GM12878 (cell line): ENCODE results near the gene TNFAIP1. TPM values are rescaled to one million over a fixed set of nuclear protein-coding genes. Genes with fewer than 3 reads are reported as not detected.

Source experiments
- BACH1 ChIP-seq: fragments of 450-650 bp; IDR thresholded peaks from 2 replicates; pipeline ENCODE4 v1.6.1; 2017; ENCODE audit warnings: mild to moderate bottlenecking, borderline replicate concordance
- BHLHE40 ChIP-seq, 2 experiments: fragments of 450-650 bp in 1 of 2; IDR thresholded peaks; 2 replicates each; pipeline ENCODE4 v1.6.1; 2011 to 2017; ENCODE audit warnings: low read depth in 2 of 2, borderline replicate concordance in 1 of 2, improper control_type of control experiment in 1 of 2, low read length in 1 of 2, mild to moderate bottlenecking in 1 of 2
- CBFB ChIP-seq: IDR thresholded peaks from 2 replicates; pipeline ENCODE4 v1.6.1; 2016; ENCODE audit warnings: antibody characterized with exemption, low read depth
- CBX5 ChIP-seq: sonication (generic); IDR thresholded peaks from 2 replicates; pipeline ENCODE4 v1.6.1; 2016; ENCODE audit warnings: low read depth, moderate library complexity, mild to moderate bottlenecking, inconsistent platforms
- FOXK2 ChIP-seq: fragments of 450-650 bp; IDR thresholded peaks from 2 replicates; pipeline ENCODE4 v1.6.1; 2017; ENCODE audit warnings: mild to moderate bottlenecking, moderate library complexity
- HCFC1 ChIP-seq: fragments of 150-350 bp; IDR thresholded peaks from 2 replicates; pipeline ENCODE4 v1.6.1; 2014; ENCODE audit warnings: low read length
- HDAC2 ChIP-seq: fragments of 200-600 bp; sonication (generic); IDR thresholded peaks from 2 replicates; pipeline ENCODE4 v1.6.1; 2017
- JUND ChIP-seq: IDR thresholded peaks from 2 replicates; pipeline ENCODE4 v1.6.1; 2012; ENCODE audit warnings: low read depth, mild to moderate bottlenecking, low read length, improper control_type of control experiment, moderate library complexity
- MEF2B ChIP-seq: fragments of 450-650 bp; IDR thresholded peaks from 2 replicates; pipeline ENCODE4 v1.6.1; 2018; ENCODE audit warnings: mild to moderate bottlenecking, moderate library complexity; ENCODE audit not compliant: partially characterized antibody, poor library complexity, severe bottlenecking
- MXI1 ChIP-seq: fragments of 150-350 bp; IDR thresholded peaks from 2 replicates; pipeline ENCODE4 v1.6.1; 2011; ENCODE audit warnings: low read depth, mild to moderate bottlenecking, inconsistent platforms, low read length, improper control_type of control experiment
- MYC ChIP-seq: IDR thresholded peaks from 2 replicates; pipeline ENCODE4 v1.6.1; 2011; ENCODE audit warnings: mild to moderate bottlenecking, low read length, moderate library complexity, inconsistent platforms; ENCODE audit not compliant: insufficient read depth, insufficient replicate concordance, insufficient read length, severe bottlenecking
- NFXL1 ChIP-seq: fragments of 450-650 bp; IDR thresholded peaks from 2 replicates; pipeline ENCODE4 v1.6.1; 2017; ENCODE audit warnings: antibody characterized with exemption, mild to moderate bottlenecking, borderline replicate concordance
- NR2F1 ChIP-seq: fragments of 450-650 bp; conservative IDR thresholded peaks from 2 replicates; pipeline ENCODE4 v1.6.1; 2017; ENCODE audit warnings: mild to moderate bottlenecking
- PAX5 ChIP-seq: IDR thresholded peaks from 2 replicates; pipeline ENCODE4 v1.6.1; 2011; ENCODE audit warnings: low read depth, low read length, borderline replicate concordance
- PKNOX1 ChIP-seq: fragments of 450-650 bp; IDR thresholded peaks from 2 replicates; pipeline ENCODE4 v1.6.1; 2016; ENCODE audit warnings: mild to moderate bottlenecking
- RAD21 ChIP-seq: IDR thresholded peaks from 2 replicates; pipeline ENCODE4 v1.6.1; 2011; ENCODE audit warnings: mild to moderate bottlenecking, low read depth, low read length, moderate library complexity; ENCODE audit not compliant: insufficient read depth
- RCOR1 ChIP-seq: conservative IDR thresholded peaks from 2 replicates; pipeline ENCODE4 v1.6.1; 2012; ENCODE audit warnings: low read depth, low read length, improper control_type of control experiment
- SIN3A ChIP-seq: IDR thresholded peaks from 2 replicates; pipeline ENCODE4 v1.6.1; 2012; ENCODE audit warnings: low read depth, low read length, improper control_type of control experiment
- SIX5 ChIP-seq: IDR thresholded peaks from 2 replicates; pipeline ENCODE4 v1.6.1; 2011; ENCODE audit warnings: mild to moderate bottlenecking, low read depth, low read length, moderate library complexity; ENCODE audit not compliant: severe bottlenecking
- SMC3 ChIP-seq: IDR thresholded peaks from 2 replicates; pipeline ENCODE4 v1.6.1; 2011; ENCODE audit warnings: low read length, improper control_type of control experiment, borderline replicate concordance
- USF1 ChIP-seq: IDR thresholded peaks from 2 replicates; pipeline ENCODE4 v1.6.1; 2011; ENCODE audit warnings: borderline replicate concordance, low read depth, mild to moderate bottlenecking, moderate library complexity, mixed read lengths, low read length; ENCODE audit not compliant: insufficient read depth; ENCODE audit errors: extremely low read length
- ZBTB40 ChIP-seq: fragments of 450-650 bp; IDR thresholded peaks from 2 replicates; pipeline ENCODE4 v1.6.1; 2016; ENCODE audit warnings: mild to moderate bottlenecking, moderate library complexity, borderline replicate concordance
- ZNF207 ChIP-seq: fragments of 450-650 bp; IDR thresholded peaks from 2 replicates; pipeline ENCODE4 v1.6.1; 2014; ENCODE audit warnings: antibody characterized with exemption, mild to moderate bottlenecking, borderline replicate concordance
- polyA plus RNA-seq, 11 experiments: library from polyadenylated mRNA; depleted of rRNA in 4 of 11; unstranded in 6 of 11; stranded (reverse) in 5 of 11; fragments of >200 nt; fragmentation: Nextera tagmentation in 4 of 11; fragmentation: Illumina TruSeq in 1 of 11; extraction: Ambion mirVana in 4 of 11; extraction: Trizol in 1 of 11; gene quantifications; 1 replicate in 1 of 11; 2 replicates in 10 of 11; pipeline versions ENCODE4 v1.2.1 to v1.2.3, GENCODE V29; 2011 to 2016; ENCODE audit warnings: inconsistent platforms in 2 of 11, missing spikeins in 2 of 11, low read depth in 1 of 11
- total RNA-seq, 4 experiments: library from RNA; depleted of rRNA in 3 of 4; stranded (reverse); fragments of >200 nt in 3 of 4; fragmentation: Illumina TruSeq in 1 of 4; extraction: Trizol in 1 of 4; gene quantifications; 2 replicates each; pipeline versions ENCODE4 v1.2.1 to v1.2.3, GENCODE V29; 2013 to 2021
- TF ChIP-seq, protein P1 (sequence below): IDR thresholded peaks from 2 replicates; pipeline ENCODE4 v1.6.1; 2012; ENCODE audit warnings: low read length, inconsistent platforms

Gene TNFAIP1
- total and polyA plus RNA-seq, 10 of the 15 experiments (the other 5 are each of a cell fraction or from before 2014, with no cell fraction given) = 1.8 to 16.9 (median 11.7) TPM

DNA sequence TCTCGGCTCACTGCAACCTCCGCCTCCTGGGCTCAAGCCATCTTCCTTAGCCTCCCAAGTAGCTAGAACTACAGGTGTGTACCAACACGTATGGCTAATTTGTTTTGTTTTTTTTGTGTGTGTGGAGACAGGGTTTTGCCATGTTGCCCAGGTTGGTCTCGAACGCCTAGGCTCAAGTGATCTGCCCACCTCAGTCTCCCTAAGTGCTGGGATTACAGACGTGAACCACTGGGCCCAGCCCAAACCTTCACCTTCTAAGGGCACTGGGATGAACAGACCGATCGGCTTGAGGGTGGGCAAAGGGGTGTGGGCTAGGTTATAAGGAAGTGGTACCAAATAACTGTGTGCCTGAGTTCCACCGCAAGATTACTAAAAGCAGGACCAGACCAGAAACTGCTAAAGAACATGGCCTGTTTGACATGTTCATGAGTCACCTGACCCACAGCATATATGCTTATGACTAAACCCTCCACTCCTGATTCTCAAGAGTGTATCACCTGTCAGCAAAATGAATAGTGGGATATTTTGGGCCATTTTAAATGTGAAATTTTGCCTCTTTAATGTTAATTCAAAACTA lies 8.4 kb upstream of the TNFAIP1 start (continued):
- no peak for TF ChIP-seq ZBTB40
- peak; percentile 57; the same call in 1 of the 2 replicates for TF ChIP-seq PKNOX1
- no peak for TF ChIP-seq CBFB
- no peak for TF ChIP-seq CBX5
- no peak for TF ChIP-seq BACH1
- TF ChIP-seq PAX5 = 0 out of 2 replicates have a peak, but pooled peaks have one; percentile 35
- no peak for TF ChIP-seq HDAC2
- no peak for TF ChIP-seq RAD21
- no peak for TF ChIP-seq MXI1
- TF ChIP-seq, protein P1, sequence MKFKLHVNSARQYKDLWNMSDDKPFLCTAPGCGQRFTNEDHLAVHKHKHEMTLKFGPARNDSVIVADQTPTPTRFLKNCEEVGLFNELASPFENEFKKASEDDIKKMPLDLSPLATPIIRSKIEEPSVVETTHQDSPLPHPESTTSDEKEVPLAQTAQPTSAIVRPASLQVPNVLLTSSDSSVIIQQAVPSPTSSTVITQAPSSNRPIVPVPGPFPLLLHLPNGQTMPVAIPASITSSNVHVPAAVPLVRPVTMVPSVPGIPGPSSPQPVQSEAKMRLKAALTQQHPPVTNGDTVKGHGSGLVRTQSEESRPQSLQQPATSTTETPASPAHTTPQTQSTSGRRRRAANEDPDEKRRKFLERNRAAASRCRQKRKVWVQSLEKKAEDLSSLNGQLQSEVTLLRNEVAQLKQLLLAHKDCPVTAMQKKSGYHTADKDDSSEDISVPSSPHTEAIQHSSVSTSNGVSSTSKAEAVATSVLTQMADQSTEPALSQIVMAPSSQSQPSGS = peak; percentile 48; the same call in 1 of the 2 replicates
- no peak for TF ChIP-seq NR2F1
- peak; percentile 49 to 74; a peak in 2 of 4 replicates for TF ChIP-seq BHLHE40 (IDR thresholded peaks at IDR 0.05; ENCODE audit: borderline replicate concordance in 1 of 2, low read depth in 2 of 2, low read length in 1 of 2)
- TF ChIP-seq ZNF207 = no peak
- TF ChIP-seq SMC3 = no peak
- no peak for TF ChIP-seq SIN3A
- no peak for TF ChIP-seq USF1
- TF ChIP-seq NFXL1 = no peak
- TF ChIP-seq RCOR1 = no peak
- no peak for TF ChIP-seq SIX5
- no peak for TF ChIP-seq MEF2B
- no peak for TF ChIP-seq FOXK2
- no peak for TF ChIP-seq MYC
- no peak for TF ChIP-seq JUND
- no peak for TF ChIP-seq HCFC1
